GM23338 (cell line): ENCODE data around the gene C2CD2L. TPM values are rescaled to one million over a fixed set of nuclear protein-coding genes. Genes with fewer than 3 reads are reported as not detected.
A peak's percentile ranks its signal among the peaks of the same experiment; 100 is the strongest.

Experiments
- ATAC-seq: fragments of 200-7000 bp; cut with Tn5 transposase; 3 replicates; pipeline ENCODE4 v1.9.1; 2020
- DNase-seq: peaks from one replicate; pipeline ENCODE4 v3.0.0-alpha.2; 2015; ENCODE audit warnings: low spot score
- H2AFZ ChIP-seq: fragments of 200-600 bp; sonication (generic); 2 replicates; pipeline ENCODE4 v1.8.0; 2016; ENCODE audit warnings: antibody characterized with exemption, mild to moderate bottlenecking, moderate library complexity
- H3F3A ChIP-seq: fragments of 200-600 bp; sonication (generic); replicated peaks from 2 replicates; pipeline ENCODE4 v1.8.0; 2017; ENCODE audit warnings: antibody characterized with exemption, mixed run types, low read depth
- H3K27ac ChIP-seq: fragments of 200-600 bp; sonication (generic); 2 replicates; pipeline ENCODE4 v1.6.1; 2016; ENCODE audit warnings: low read depth
- H3K27me3 ChIP-seq: fragments of 200-600 bp; sonication (generic); 2 replicates; pipeline ENCODE4 v1.8.0; 2016; ENCODE audit warnings: mild to moderate bottlenecking, mixed run types, moderate library complexity; ENCODE audit not compliant: insufficient read depth
- H3K36me3 ChIP-seq: fragments of 200-600 bp; sonication (generic); 2 replicates; pipeline ENCODE4 v1.8.0; 2016; ENCODE audit warnings: mild to moderate bottlenecking; ENCODE audit not compliant: insufficient read depth
- H3K4me1 ChIP-seq: fragments of 200-600 bp; sonication (generic); 2 replicates; pipeline ENCODE4 v1.8.0; 2016; ENCODE audit warnings: mild to moderate bottlenecking, moderate library complexity; ENCODE audit not compliant: insufficient read depth
- H3K4me2 ChIP-seq: fragments of 200-600 bp; sonication (generic); 2 replicates; pipeline ENCODE4 v1.7.1; 2017; ENCODE audit warnings: mixed run types
- H3K4me3 ChIP-seq: fragments of 200-600 bp; sonication (generic); 2 replicates; pipeline ENCODE4 v1.6.1; 2016; ENCODE audit warnings: mixed run types
- H3K79me2 ChIP-seq: fragments of 200-600 bp; sonication (generic); replicated peaks from 2 replicates; pipeline ENCODE4 v1.8.0; 2017; ENCODE audit warnings: mild to moderate bottlenecking; ENCODE audit not compliant: insufficient read depth
- H3K9me2 ChIP-seq: fragments of 200-600 bp; sonication (generic); 2 replicates; pipeline ENCODE4 v1.8.0; 2017; ENCODE audit not compliant: insufficient read depth
- H4K20me1 ChIP-seq: fragments of 200-600 bp; sonication (generic); replicated peaks from 2 replicates; pipeline ENCODE4 v1.8.0; 2017; ENCODE audit warnings: mild to moderate bottlenecking; ENCODE audit not compliant: insufficient read depth
- H3K27ac Mint-ChIP-seq: 2 replicates; pipeline ENCODE4 v1.8.0; 2020; ENCODE audit warnings: inconsistent platforms, mild to moderate bottlenecking, moderate library complexity, mixed read lengths
- H3K27me3 Mint-ChIP-seq: 3 replicates; pipeline ENCODE4 v1.8.0; 2022; ENCODE audit warnings: low read depth, mild to moderate bottlenecking, moderate library complexity, mixed read lengths, inconsistent platforms; ENCODE audit not compliant: insufficient read depth, poor library complexity
- H3K36me3 Mint-ChIP-seq: 3 replicates; pipeline ENCODE4 v1.8.0; 2021; ENCODE audit warnings: low read depth, mild to moderate bottlenecking, inconsistent platforms, moderate library complexity, mixed read lengths
- H3K4me1 Mint-ChIP-seq: 3 replicates; pipeline ENCODE4 v1.8.0; 2020; ENCODE audit warnings: mild to moderate bottlenecking, inconsistent platforms, mixed read lengths
- H3K4me3 Mint-ChIP-seq: 3 replicates; pipeline ENCODE4 v1.8.0; 2021; ENCODE audit warnings: moderate library complexity, mild to moderate bottlenecking, inconsistent platforms, mixed read lengths
- H3K9me3 Mint-ChIP-seq: 3 replicates; pipeline ENCODE4 v1.8.0; 2020; ENCODE audit warnings: moderate library complexity, mild to moderate bottlenecking, inconsistent platforms, mixed read lengths
- CREB1 ChIP-seq: fragments of 250-450 bp; sonication (Bioruptor Pico); IDR thresholded peaks from 2 replicates; pipeline ENCODE4 v1.5.0; 2020; ENCODE audit warnings: low read depth, mild to moderate bottlenecking, moderate library complexity
- EZH2 ChIP-seq: fragments of 200-600 bp; sonication (generic); IDR thresholded peaks from one replicate; pipeline ENCODE4 v1.8.0; 2017; ENCODE audit warnings: antibody characterized with exemption, mild to moderate bottlenecking, low read depth; ENCODE audit not compliant: unreplicated experiment
- NANOG ChIP-seq: IDR thresholded peaks from 2 replicates; pipeline ENCODE4 v1.6.1; 2016; ENCODE audit warnings: antibody characterized with exemption, borderline replicate concordance
- POLR2AphosphoS5 ChIP-seq: IDR thresholded peaks from 2 replicates; pipeline ENCODE4 v1.6.1; 2016; ENCODE audit warnings: antibody characterized with exemption, low read depth
- STAT1 ChIP-seq: IDR thresholded peaks from one replicate; pipeline ENCODE4 v1.6.1; 2016; ENCODE audit warnings: antibody characterized with exemption; ENCODE audit not compliant: unreplicated experiment
- ZNF114 ChIP-seq: fragments of 250-450 bp; sonication (Bioruptor Pico); IDR thresholded peaks from 2 replicates; pipeline ENCODE4 v1.5.0; 2020; ENCODE audit warnings: mild to moderate bottlenecking, moderate library complexity
- ZNF331 ChIP-seq: fragments of 250-450 bp; sonication (Bioruptor Pico); IDR thresholded peaks from 2 replicates; pipeline ENCODE4 v1.5.0; 2020; ENCODE audit warnings: low read depth, mild to moderate bottlenecking, moderate library complexity
- polyA plus RNA-seq: library from polyadenylated mRNA; unstranded; fragments of >200 nt; fragmentation: Nextera tagmentation; extraction: Ambion mirVana; gene quantifications from 2 replicates; pipeline ENCODE4 v1.2.1, GENCODE V29; 2016
- total RNA-seq: library from RNA; depleted of rRNA; stranded (reverse); fragments of >200 nt; shearing (Covaris generic); gene quantifications from 2 replicates; pipeline ENCODE4 v1.2.3, GENCODE V29; 2014
- TF ChIP-seq, protein P1 (sequence below): IDR thresholded peaks from 2 replicates; pipeline ENCODE4 v1.6.1; 2016; ENCODE audit warnings: antibody characterized with exemption
- TF ChIP-seq, protein P2 (sequence below), 2 experiments: fragments of 200-600 bp in 1 of 2; sonication (generic) in 1 of 2; conservative IDR thresholded peaks; 2 replicates each; pipeline versions ENCODE4 v1.5.1 to v1.6.1; 2016 to 2017; ENCODE audit warnings: antibody characterized with exemption in 2 of 2, low read depth in 2 of 2, mild to moderate bottlenecking in 2 of 2, moderate library complexity in 1 of 2

The C2CD2L gene
- total and polyA plus RNA-seq, 2 experiments from 2014 or later = 1.4 to 4.4 TPM

DNA sequence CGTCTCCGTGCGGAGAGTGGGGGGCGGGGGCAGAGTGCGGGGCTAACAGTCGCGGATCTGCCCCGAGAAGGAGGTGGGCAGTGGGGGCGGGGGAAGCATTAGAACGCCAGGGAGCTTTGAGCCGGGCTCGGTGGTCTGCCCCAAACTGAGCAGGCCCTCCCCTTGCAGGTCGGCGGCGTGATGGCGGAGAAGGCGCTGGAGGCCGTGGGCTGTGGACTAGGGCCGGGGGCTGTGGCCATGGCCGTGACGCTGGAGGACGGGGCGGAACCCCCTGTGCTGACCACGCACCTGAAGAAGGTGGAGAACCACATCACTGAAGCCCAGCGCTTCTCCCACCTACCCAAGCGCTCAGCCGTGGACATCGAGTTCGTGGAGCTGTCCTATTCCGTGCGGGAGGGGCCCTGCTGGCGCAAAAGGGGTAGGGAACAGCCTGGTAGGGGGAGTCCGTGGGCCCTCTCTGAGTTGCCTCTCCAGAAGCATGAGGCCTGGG lies 42.7 kb downstream of the C2CD2L start:
- DNase-seq = no peak
- Histone ChIP-seq H4K20me1 (no peaks in the 10 kb centered on the region), H3K27ac (no peak overlapping the region), H2AFZ (peak overlapping the region; percentile 90), H3K4me1 (peaks cover 15% of the 10 kb centered on the region), H3K36me3 (no peaks in the 10 kb centered on the region), H3K4me3 (peak overlapping the region; percentile 84), H3F3A (0 out of 2 replicates have a peak, but pooled peaks cover 17% of the 10 kb centered on the region), H3K79me2 (no peaks in the 10 kb centered on the region), H3K27me3 (peaks cover 64% of the 10 kb centered on the region), H3K4me2 (peak overlapping the region; percentile 96), H3K9me2 (no peaks in the 10 kb centered on the region)
- TF ChIP-seq EZH2 (peak; percentile 29), POLR2AphosphoS5 (no peak)
- Mint-ChIP-seq H3K4me1 (peaks cover 22% of the 10 kb centered on the region), H3K36me3 (no peaks in the 10 kb centered on the region; the same call in 2 of the 3 replicates), H3K27ac (no peak overlapping the region), H3K9me3 (no peaks in the 10 kb centered on the region; the same call in 2 of the 3 replicates), H3K4me3 (peak overlapping the region; percentile 74), H3K27me3 (peaks cover 53% of the 10 kb centered on the region)
- ATAC-seq = no peak

DNA sequence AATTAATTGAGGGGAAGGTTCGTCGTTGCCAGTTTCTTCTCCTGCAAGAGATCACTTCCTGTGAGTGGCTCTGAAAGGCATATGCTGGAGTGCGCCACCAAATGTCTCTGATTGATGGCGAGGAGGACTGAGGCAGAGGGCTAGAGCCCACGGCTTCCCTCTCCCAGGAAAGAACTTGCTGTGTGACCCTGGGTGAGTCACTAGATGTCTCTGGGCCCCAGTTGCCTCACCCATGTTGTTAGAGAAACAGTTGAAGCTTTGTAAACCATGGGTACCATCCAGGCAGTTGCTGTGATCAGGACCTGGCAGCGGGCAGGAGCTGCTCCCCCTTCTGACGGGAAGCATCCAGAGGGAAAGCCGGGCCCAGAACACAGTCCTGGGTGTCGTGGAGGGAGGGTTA lies 44.9 kb downstream of the C2CD2L start:
- no peak overlapping the region for H3K4me3 Mint-ChIP-seq
- no peaks in the 10 kb centered on the region for H4K20me1 ChIP-seq
- peaks cover 45% of the 10 kb centered on the region for H3K27me3 ChIP-seq
- H3K9me3 Mint-ChIP-seq = no peaks in the 10 kb centered on the region; the same call in 2 of the 3 replicates
- H3K27me3 Mint-ChIP-seq = peaks cover 54% of the 10 kb centered on the region
- H3F3A ChIP-seq = 0 out of 2 replicates have a peak, but pooled peaks cover 17% of the 10 kb centered on the region
- no peak overlapping the region for H2AFZ ChIP-seq
- peaks cover 16% of the 10 kb centered on the region for H3K4me1 Mint-ChIP-seq
- H3K4me2 ChIP-seq = no peak overlapping the region
- H3K4me1 ChIP-seq = peaks cover 10% of the 10 kb centered on the region
- no peaks in the 10 kb centered on the region for H3K79me2 ChIP-seq
- H3K27ac ChIP-seq = no peak overlapping the region
- H3K27ac Mint-ChIP-seq = no peak overlapping the region
- DNase-seq = no peak
- TF ChIP-seq ZNF331 (CRISPR knock-in tag) (no peak), CREB1 (CRISPR knock-in tag) (no peak), EZH2 (no peak), NANOG (no peak)
- TF ChIP-seq, protein P1, sequence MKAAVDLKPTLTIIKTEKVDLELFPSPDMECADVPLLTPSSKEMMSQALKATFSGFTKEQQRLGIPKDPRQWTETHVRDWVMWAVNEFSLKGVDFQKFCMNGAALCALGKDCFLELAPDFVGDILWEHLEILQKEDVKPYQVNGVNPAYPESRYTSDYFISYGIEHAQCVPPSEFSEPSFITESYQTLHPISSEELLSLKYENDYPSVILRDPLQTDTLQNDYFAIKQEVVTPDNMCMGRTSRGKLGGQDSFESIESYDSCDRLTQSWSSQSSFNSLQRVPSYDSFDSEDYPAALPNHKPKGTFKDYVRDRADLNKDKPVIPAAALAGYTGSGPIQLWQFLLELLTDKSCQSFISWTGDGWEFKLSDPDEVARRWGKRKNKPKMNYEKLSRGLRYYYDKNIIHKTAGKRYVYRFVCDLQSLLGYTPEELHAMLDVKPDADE = no peak
- TF ChIP-seq, protein P2, sequence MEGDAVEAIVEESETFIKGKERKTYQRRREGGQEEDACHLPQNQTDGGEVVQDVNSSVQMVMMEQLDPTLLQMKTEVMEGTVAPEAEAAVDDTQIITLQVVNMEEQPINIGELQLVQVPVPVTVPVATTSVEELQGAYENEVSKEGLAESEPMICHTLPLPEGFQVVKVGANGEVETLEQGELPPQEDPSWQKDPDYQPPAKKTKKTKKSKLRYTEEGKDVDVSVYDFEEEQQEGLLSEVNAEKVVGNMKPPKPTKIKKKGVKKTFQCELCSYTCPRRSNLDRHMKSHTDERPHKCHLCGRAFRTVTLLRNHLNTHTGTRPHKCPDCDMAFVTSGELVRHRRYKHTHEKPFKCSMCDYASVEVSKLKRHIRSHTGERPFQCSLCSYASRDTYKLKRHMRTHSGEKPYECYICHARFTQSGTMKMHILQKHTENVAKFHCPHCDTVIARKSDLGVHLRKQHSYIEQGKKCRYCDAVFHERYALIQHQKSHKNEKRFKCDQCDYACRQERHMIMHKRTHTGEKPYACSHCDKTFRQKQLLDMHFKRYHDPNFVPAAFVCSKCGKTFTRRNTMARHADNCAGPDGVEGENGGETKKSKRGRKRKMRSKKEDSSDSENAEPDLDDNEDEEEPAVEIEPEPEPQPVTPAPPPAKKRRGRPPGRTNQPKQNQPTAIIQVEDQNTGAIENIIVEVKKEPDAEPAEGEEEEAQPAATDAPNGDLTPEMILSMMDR (conservative IDR thresholded peaks at IDR 0.05; ENCODE audit: low read depth in 2 of 2) = peak in 1 of 2 experiments; percentile 19; a peak in 1 of 4 replicates
- H3K36me3 Mint-ChIP-seq = no peaks in the 10 kb centered on the region; the same call in 2 of the 3 replicates
- no peak overlapping the region for H3K4me3 ChIP-seq
- ATAC-seq = no peak
- no peaks in the 10 kb centered on the region for H3K36me3 ChIP-seq
- H3K9me2 ChIP-seq = no peaks in the 10 kb centered on the region

DNA sequence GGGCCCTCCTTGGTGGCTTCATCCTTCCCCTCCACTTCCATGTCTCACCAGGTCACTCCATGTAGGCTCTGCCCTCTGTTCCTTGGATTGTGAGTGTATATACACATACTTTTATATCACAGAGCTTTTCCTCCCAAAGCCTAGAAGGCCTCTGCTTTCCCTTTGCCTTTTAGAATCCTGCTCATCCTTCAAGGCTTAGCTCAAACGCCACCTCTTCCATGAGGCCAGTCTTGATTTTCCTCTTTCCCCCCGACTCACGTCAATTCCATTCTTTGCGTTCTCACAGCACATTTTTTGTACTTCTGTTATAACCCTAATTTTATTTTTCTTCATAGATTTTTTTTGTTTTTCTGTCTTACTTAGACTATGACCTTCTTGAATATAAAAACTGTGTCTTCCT lies 45.5 kb downstream of the C2CD2L start:
- no peaks in the 10 kb centered on the region; the same call in 2 of the 3 replicates for H3K36me3 Mint-ChIP-seq
- H3K9me3 Mint-ChIP-seq = no peaks in the 10 kb centered on the region; the same call in 2 of the 3 replicates

More for the DNA sequence above, 45.5 kb downstream of the C2CD2L start:
- Histone ChIP-seq H3K27me3 (peaks cover 39% of the 10 kb centered on the region), H3K9me2 (no peaks in the 10 kb centered on the region), H3K4me2 (no peak overlapping the region), H2AFZ (no peak overlapping the region), H3K27ac (no peak overlapping the region), H3K36me3 (no peaks in the 10 kb centered on the region), H4K20me1 (no peaks in the 10 kb centered on the region), H3K79me2 (no peaks in the 10 kb centered on the region), H3K4me3 (no peak overlapping the region), H3K4me1 (peaks cover 10% of the 10 kb centered on the region), H3F3A (0 out of 2 replicates have a peak, but pooled peaks cover 16% of the 10 kb centered on the region)
- peaks cover 49% of the 10 kb centered on the region for H3K27me3 Mint-ChIP-seq
- H3K4me1 Mint-ChIP-seq = peaks cover 12% of the 10 kb centered on the region
- H3K4me3 Mint-ChIP-seq = no peak overlapping the region
- no peak for TF ChIP-seq STAT1
- TF ChIP-seq NANOG = no peak
- no peak for TF ChIP-seq ZNF114 (CRISPR knock-in tag)
- TF ChIP-seq EZH2 = no peak
- TF ChIP-seq POLR2AphosphoS5 = no peak
- DNase-seq = no peak
- ATAC-seq = no peak
- no peak overlapping the region for H3K27ac Mint-ChIP-seq
